ENCODE results near the gene BDP1.

GRCh38 chr5:71573591-71573990, 118.1 kb downstream of the BDP1 start:
- TF ChIP-seq ESRRG (CRISPR knock-in tag; IDR thresholded peaks at IDR 0.05) = no peak
- TF ChIP-seq PATZ1 (CRISPR knock-in tag; IDR thresholded peaks at IDR 0.05; ENCODE audit: borderline replicate concordance) = no peak
- no peak for TF ChIP-seq ZFP3 (CRISPR knock-in tag; IDR thresholded peaks at IDR 0.05)
